ENCODE data around the gene COL18A1.

Gene COL18A1

DNA sequence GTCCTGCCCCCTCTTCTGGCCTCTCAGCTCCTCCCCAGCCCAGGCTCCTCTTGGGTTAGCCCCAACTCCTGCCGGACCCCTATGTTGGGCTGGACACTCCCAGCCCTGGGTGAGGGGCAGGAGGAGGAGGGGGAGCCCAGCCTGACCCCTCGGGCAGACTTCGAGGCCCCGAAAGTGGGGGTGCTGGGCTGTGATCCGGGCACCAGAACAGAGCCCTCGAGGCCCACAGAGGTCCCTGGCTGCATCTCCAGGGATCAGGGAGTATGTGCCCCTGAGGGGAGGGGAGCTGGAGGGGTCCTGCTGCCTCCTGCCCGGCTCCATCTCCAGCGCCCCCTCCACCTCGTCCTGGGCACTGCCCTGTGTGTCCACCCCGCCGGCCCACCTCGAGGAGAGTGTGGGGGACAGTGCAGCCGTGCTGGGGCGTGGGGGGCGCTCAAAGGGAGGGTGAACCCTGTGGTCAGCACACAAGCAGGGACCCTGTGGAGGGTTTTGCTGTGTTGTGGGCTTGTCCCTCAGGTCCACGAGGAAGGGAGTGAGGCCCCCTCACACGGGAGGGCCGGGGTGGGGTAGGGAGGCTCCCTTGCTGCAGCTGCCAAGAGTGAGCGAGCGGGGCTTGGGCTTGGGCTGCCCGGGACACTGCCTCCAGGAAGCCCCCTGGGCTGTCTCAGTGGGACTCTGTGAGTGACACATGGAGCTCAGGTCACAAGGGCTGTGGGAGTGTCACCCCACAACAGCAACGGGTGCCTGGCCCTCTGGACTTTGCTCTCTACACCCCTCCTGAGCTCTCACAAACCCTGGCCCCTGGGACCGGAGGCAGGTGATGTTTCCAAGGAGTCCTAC is 54.4 kb downstream of the COL18A1 start:
- no peak overlapping the region for H3K4me3 ChIP-seq (ENCODE audit: low read depth, low read length)
- DNase-seq (ENCODE audit: low read depth): no peak

DNA sequence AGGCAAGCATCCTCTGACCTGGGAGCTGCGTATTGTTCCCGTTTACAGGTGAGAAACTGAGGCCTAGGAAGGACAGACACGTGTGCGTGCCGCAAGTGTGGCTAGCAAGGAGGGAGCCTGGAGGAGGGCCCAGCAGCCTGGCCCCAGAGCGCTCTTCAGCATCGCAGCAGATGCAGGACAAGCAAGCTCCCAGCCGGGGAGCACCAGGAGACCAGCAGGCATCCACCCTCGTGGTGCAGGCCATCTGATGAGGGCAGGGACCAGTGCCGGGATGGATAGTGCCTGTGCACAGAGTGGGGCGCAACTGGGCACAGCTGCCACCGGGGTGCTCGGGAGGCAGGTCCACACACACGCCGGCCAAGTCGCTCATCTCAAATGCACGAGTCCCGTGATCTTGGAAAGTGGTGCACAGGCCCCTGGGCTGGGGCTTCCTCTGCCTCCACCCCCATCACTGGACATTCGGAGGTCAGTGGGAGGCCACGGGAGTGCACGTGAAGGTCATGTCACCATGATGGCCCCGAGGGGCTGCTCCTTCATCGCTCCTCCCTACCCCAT is 55.1 kb downstream of the COL18A1 start:
- no peak for DNase-seq (ENCODE audit: low read depth)
- no peak overlapping the region for H3K4me3 ChIP-seq (ENCODE audit: low read depth, low read length)

DNA sequence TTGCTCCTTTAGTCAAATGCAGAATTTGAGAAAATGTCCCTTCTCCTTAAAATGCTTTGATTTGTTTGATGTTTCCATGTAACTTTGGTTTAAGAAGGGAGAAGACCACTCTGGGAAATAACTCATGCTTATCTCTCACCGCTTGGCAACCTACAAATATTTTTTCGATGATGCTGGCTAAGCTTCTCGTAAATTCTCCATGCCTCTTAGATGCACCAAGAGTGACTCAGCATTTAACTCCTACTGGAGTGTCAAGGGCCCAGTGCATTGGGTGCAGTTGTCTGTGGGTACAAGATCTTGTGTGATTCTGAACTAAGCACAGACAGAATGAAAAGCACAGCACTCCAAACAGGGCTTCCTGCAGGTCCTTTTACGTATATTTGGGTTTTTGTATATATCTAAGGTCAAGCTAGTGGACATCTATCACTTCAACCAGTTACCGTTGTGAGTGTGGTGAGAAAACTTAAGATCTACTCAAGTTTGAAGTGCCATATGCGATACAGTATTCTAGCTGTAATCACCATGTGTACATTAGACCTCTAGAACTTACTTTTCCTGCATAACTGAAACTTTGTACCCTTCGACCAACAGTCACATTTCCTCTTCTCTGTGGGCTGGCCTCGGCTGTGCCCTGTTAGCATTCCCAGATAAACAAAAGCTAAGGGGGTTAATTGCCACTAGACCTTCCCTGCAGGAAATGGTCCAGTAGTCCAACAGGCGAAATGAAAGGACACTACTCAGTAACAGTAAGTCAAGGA is 55.8 kb downstream of the COL18A1 start:
- no peak overlapping the region for H3K4me3 ChIP-seq (ENCODE audit: low read depth, low read length)
- DNase-seq (ENCODE audit: low read depth): no peak

DNA sequence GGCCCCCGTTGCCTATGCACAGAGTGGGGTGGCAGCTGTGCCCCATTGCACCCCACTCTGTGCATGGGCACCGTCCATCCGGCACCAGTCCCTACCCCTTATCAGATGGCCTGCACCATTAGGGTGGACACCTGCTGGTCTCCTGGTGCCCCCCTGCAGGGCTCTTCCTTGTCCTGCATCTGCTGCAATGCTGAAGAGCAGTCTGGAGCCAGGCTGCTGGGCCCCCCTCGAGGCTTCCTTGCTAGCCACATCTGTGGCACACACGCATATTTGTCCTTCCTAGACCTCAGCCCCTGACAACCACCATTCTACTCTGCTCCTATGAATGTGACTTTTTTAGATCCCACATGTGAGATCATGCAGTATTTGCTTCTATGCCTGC is 56.4 kb downstream of the COL18A1 start:
- no peak for DNase-seq (ENCODE audit: low read depth)
- no peak overlapping the region for H3K4me3 ChIP-seq (ENCODE audit: low read depth, low read length)

DNA sequence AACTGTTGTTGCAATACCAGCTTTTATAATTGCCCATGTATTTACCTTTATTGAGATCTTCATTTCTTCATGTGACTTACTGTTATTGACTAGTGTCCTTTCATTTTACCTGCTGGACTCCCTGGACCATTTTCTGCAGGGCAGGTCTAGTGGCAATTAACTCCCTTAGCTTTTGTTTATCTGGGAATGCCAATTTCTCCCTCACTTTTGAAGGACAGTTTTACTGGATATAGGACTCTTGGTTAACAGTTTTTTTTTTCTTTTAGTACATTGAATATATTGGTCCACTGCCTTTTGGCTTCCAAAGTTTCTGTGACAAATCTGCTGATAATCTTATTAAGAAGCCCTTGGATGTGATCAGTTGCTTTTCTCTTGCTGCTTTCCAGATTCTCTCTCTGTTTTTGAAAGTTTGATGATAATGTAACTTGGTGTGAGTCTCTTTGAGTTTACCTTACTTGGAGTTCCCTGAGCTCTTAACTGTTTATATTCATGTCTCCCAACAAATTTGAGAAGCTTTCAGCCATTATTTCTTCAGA is 56.9 kb downstream of the COL18A1 start:
- H3K4me3 ChIP-seq (ENCODE audit: low read depth, low read length): no peak overlapping the region
- no peak for DNase-seq (ENCODE audit: low read depth)

DNA sequence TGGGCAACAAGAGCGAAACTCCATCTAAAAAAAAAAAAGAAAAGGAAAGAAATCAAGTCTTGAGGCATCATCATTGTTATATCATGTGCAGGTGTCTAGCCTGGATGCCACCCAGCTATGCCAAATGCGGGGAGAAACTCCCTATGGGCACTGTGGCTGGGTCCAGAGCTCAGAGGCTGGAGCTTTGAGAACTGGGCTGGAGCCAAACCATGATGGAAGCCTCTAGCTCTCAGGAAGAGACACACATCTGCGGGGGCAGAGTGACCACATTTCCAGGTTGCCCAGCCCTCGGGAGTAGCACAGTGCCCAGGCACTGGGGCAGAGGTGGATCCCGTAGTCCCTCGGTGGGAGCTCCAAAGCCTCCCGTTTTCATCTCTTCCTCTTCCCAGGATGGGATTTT is 58.9 kb downstream of the COL18A1 start:
- DNase-seq (ENCODE audit: low read depth): no peak
- no peak overlapping the region for H3K4me3 ChIP-seq (ENCODE audit: low read depth, low read length)

DNA sequence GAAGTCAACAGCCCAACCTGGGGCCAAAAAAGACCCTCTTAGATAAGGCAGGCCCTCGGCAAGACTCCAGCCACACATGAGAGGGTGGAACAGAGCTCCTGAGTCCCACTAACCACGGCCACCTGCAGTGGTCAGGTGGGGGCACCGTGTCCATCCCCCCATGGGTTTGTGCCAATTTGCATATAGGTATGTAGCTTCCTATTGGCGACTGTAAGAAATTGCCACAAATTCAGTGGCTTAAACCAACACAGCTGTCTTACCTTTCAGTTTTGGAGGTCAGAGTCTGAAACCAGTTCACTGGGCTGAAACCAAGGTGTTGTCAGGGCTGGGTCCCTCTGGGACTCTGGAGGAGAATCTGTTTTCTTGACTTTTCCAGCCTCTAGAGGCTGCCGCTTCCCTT is 59.3 kb downstream of the COL18A1 start:
- H3K4me3 ChIP-seq (ENCODE audit: low read depth, low read length): no peak overlapping the region
- DNase-seq (ENCODE audit: low read depth): no peak

DNA sequence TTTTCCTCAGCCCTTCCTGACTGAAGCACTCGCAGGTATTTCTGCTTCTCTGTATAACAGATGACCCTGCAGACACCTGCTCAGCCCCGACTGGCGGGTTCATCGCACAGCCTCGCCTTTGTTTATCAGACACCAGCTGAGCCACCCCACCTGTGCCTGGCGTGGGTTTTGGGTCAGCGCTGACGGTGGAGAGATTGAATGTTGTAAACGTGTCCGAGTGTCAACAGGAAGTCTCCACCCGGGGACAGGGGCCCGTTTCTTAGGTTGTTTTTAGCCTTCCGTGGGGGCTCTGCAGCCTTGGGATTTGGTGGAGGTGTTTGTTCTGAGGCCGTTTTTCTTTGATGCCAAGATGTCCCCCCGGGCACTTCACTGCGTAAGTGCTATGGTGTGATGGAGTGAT is 60.1 kb downstream of the COL18A1 start:
- no peak for DNase-seq (ENCODE audit: low read depth)
- no peak overlapping the region for H3K4me3 ChIP-seq (ENCODE audit: low read depth, low read length)

DNA sequence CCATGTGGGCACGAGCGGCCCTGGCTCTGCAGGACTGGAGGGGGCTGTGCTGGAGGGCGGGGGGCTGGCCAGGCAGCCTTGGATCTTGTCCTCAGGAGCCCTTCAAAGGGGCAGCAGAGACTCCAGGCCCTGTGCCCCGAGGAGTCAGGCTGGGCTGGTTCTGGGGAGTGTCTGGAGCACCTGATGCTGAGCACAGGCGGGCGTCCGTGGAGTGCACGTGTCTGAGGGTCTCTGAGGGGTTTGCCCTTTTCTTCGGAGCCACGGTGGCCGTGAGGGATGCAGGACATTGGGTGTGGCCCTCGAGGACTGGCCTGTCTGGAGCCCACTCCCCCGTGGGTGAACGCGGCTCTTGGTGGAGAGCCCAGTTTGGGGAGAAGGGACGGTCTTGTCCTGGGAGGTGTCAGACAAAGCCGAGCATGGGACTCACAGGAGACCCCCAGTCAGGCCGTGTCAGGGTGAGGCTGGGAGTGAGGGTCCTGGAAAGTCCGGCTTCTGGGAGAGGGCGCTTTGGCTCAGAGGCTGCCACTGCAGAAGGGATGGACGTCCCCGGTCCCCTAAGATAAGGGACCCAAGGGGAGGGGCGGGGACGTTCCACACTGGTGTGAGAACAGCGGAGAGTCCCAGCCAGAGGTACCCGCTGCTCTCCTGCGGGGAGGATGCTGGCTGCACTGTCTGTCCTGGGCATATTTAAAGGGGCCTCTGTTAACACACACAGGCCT is 60.8 kb downstream of the COL18A1 start:
- no peak overlapping the region for H3K4me3 ChIP-seq (ENCODE audit: low read depth, low read length)
- no peak for DNase-seq (ENCODE audit: low read depth)

DNA sequence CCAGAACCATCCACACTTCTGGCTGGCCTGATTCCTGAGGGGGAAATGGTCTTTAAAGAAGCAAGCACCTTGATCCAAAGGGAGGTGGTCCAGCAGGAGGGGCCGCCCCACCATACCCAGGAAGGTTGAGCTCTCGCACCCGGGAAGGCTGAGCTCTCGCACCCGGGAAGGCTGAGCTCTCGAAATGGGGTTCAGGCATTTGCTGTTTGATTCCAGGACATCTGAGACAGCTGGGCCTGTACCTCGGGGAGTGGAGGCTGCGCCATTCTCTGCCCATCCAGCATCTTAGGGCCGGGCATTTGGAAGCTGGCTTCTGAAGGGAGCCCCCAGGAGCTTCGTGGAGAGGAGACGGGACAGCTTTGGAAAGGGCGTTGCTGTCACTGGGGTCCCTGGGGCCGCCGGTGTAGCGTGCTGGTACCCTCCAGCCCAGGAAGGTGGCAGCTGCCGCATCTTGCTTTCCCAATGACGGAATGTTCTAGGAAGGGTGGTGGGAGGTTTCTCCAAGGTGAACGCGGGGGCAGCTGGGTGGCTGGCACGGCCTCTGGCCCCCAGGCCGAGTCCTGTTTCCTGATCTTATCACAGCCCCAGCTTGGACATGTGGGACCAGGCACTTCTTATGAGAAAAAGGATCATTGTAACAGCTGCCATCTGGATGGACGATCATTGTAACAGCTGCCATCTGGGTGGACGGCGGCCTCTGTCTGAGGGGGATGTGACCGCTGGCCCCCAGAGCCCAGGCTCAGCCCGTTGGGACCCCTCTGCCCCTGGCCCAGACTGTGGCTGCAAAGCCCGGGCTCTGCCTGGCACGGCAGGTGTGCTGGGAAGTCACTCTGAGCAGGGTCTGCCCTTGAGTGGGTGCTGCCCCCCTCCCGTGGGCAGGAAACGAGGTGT is 61.6 kb downstream of the COL18A1 start:
- no peak overlapping the region for H3K4me3 ChIP-seq (ENCODE audit: low read depth, low read length)
- no peak for DNase-seq (ENCODE audit: low read depth)

DNA sequence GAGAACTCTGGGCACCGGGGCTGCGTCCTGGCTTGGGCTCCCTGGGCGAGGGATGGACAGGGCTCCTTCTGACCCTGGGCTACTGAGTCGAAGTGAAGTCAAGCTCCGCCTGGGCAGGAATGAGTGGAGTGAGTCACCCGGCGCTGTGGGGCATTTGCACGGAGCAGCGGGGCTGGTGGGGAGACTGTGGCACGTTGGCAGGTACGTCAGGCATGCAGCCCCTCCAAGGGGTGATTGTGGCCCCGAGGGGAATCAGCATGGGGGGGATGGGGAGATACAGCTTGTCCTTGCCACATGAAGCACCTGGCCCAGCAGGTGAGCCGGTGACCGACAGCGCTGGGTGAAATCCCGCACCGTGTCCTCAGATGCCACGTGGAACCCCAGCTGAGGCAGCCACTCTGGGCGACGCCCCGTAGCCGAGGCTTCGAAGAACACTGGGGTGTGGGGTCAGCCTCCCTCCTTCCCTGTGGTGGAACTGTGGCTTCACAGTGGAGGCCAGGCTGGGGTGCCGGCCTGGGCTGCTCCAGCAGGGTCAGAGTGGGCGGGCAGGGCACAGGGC is 62.3 kb downstream of the COL18A1 start:
- H3K4me3 ChIP-seq (ENCODE audit: low read depth, low read length): no peak overlapping the region
- DNase-seq (ENCODE audit: low read depth): no peak

DNA sequence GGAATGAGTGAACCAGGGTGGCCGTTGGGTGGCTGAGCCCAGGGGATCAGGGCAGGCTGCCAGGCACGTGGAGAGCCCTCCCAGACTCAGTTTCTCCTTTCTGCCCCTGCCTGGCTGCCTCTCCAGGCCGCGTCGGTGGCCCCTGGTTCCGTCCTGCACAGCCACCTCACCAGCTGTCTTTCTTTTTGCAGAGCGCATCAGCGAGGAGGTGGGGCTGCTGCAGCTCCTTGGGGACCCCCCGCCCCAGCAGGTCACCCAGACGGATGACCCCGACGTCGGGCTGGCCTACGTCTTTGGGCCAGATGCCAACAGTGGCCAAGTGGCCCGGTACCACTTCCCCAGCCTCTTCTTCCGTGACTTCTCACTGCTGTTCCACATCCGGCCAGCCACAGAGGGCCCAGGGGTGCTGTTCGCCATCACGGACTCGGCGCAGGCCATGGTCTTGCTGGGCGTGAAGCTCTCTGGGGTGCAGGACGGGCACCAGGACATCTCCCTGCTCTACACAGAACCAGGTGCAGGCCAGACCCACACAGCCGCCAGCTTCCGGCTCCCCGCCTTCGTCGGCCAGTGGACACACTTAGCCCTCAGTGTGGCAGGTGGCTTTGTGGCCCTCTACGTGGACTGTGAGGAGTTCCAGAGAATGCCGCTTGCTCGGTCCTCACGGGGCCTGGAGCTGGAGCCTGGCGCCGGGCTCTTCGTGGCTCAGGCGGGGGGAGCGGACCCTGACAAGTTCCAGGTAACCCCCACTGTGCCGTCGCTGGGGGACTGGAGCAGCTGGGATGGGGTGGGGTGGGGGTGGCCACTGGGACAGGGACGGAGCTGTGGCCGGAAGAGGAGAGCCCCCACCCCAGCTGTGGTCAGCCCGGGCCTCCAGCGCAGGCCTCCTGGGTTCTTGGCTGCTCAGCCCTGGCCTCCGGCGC is 63.3 kb downstream of the COL18A1 start:
- no peak for DNase-seq (ENCODE audit: low read depth)
- no peak overlapping the region for H3K4me3 ChIP-seq (ENCODE audit: low read depth, low read length)

DNA sequence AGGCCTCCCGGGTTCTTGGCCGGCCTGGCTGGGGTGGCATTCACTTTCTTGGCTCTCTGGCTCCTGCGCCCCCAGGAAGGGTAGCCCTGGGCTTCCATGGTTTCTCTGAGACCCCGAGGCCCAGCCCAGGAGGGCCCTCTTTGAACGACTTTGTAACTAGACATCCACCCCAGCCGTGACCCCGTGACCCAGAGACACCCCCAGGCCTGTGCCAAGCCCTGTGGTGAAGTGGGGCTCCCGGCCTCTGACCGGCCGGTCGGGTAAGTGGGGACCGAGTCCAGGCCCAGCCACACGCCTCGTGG is 64.0 kb downstream of the COL18A1 start:
- H3K4me3 ChIP-seq (ENCODE audit: low read depth, low read length): no peak overlapping the region
- DNase-seq (ENCODE audit: low read depth): no peak

DNA sequence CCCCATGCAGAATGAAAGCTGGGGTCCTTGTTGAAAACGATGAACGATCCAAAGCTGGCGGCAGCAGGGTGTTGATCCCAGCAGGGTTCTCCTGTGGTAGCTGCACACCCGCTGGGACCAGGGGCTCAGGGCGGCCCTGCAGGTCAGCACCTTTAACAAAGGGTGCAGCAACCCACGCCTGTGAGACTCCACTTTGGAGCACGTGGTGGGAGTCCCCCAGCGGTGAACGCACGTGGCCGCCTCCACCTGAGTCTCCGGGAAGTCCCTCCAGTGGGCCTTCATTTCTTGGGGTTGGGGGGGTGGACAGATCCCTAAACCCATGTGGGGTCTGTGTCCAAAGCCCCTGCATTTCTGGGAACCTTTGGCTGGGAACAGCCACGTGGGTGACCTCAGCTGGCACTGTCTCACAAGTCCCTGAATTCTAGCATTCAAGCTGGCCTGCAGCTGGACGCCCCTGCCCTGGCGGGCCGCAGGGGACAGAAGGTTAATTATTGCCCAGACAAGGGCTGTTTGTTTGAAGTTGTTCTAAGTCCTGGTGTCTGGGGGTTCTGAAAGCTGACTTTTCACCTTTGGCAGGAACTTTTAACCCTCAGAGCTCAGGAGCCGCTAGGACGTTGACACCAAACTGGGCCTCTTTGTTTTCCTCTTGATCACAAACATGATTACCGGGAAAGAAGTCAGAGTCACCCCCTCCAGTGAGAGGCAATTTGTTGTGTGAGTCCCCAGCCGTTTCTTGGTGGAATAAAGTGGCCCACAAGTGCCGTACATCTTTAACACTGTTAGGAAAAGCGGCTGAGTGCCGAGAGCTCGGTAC is 64.5 kb downstream of the COL18A1 start:
- no peak overlapping the region for H3K4me3 ChIP-seq (ENCODE audit: low read depth, low read length)
- no peak for DNase-seq (ENCODE audit: low read depth)

DNA sequence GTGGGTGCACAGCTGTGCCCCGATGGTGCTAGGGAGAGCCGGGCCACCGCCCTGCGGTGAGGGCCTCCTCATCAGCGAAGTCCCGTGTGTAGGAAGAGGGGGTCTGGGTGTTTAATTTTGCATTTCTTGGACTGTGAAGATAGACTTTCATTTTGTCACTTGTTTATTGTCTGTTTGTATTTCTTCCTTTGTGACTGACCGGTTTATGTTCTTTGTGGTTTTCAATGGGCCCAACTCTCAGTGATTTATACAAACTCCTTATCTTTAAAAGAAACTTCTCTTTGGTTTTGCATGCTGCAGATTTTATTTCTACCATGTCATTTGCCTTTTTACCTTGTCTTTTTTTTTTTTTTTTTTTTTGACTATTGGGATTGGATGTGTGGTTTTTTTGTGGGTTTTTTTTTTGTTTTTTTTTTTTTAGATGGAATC is 65.1 kb downstream of the COL18A1 start:
- no peak for DNase-seq (ENCODE audit: low read depth)

DNA sequence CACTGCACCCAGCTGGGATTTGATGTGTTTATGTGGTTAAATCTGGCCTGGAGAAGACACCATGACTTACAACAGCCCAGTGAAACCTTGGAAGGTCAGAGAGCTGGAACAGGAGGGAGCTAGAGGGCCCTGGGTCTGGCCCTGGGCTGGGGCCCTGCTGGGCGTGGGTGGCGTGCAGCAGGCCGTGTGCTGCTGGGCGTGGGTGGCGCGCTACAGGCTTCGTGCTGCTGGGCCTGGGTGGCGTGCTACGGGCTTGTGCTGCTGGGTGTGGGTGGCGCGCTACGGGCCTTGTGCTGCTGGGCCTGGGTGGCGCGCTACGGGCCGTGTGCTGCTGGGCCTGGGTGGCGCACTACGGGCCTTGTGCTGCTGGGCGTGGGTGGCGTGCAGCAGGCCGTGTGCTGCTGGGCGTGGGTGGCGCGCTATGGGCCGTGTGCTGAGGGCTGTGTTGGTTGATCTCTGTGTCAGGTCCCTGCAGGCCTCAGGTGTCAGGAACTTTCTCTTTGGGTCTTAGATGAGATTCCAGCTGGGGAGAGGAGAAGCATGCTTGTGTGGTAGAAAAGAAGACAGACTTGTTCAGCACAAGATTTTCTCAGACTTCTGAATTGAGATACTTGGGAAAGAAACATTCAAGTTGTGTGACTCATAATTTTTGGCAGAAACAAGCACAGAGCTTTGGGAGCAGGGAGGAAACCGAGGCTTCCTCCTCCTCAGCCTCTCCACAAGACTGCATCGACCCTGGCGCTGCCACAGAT is 66.0 kb downstream of the COL18A1 start:
- DNase-seq (ENCODE audit: low read depth): peak; percentile 80
- H3K4me3 ChIP-seq (ENCODE audit: low read depth, low read length): peak overlapping the region; percentile 20

More for the DNA sequence above, 65.1 kb downstream of the COL18A1 start:
- H3K4me3 ChIP-seq (ENCODE audit: low read depth, low read length): no peak overlapping the region
